T-helper 1 cell (primary cell): ENCODE measurements around the gene SAP30L.
A peak's percentile ranks its signal among the peaks of the same experiment; 100 is the strongest.

ENCODE experiments used
- DNase-seq, 5 donors: peaks; one replicate each; pipeline ENCODE4 v3.0.0-alpha.2; 2012 to 2020

Gene SAP30L

GRCh38 chr5:154466147-154466546, 20.4 kb downstream of the SAP30L start:
- DNase-seq = no peak

DNA sequence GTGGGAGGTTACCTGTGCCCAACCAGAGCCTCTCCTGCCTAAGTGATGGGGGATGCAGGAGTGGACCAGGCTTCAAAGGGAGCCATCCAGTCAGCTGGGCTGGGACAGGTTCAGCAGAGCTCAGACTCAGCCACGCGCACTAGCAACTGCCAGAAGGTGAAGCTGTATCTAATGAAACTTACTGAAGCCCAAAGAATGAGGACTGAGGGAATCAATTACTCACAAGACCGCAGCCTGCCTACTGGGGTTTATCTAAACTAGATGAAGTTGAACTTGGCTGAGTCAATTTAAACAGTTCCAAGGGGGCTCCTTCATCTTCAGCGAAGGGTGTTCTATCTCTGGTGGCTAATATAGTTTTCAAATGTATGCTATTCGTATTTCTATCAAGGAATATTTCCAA, 20.9 kb downstream of the SAP30L start:
- no peak for DNase-seq

- peak; percentile 31 to 69 (median 56) for DNase-seq
These were observed 22.0 kb downstream of the SAP30L start for GRCh38 chr5:154467655-154468354.

DNA sequence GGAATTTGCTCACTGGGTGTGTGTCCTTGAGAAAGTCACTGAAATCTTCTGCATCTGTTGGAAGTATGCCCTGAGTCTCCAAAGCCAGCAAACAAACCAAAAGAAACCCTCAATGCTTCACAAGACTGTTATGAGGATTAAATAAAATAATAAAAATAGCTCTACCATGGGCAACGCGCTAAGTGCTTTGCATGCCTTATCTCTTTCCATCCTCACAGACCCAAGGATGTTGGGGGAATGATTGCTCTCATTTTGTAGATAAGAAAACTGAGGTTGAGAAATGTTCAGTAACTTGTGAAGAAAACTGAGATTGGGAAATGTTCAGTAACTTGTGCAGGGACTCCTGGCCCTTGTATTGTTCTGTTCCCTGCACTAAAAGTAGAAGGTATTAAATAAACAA, 24.3 kb downstream of the SAP30L start:
- DNase-seq = no peak

GRCh38 chr5:154470947-154471870, 25.4 kb downstream of the SAP30L start:
- DNase-seq = no peak

DNA sequence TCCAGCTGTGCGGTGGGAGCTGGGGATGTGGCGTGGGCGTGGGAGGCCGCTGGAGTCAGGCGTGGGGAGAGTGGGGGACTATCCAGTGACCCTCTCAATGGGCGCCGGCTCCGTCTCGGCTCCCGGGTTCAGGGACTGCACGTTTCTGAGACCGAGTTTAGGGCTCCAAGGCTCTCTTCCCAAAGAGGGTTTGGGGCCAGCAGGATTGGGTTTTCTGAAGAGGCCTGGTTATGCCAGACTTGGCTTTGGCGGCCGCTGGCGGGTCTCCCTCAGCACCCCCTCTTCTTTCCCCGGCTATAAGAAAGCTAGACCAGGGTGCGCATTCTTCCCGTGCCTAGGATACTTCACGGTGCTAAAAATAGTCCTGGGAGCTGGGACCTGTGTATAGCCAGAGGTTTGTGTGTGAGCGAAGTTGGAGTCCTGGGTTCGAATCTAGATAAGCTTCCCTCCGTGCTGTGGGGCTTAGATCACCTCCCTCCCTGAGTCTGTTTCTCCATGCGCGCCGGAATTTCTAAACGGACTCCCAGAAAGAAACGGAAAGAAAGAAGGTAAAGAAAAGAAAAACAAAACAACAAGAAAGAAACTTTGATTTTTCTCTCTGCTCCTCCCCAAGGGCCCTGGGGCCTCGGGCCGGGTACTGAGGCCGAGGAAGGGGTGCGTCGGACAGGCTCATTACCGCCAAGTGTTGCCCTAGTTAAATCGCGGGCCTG, 27.2 kb downstream of the SAP30L start:
- DNase-seq = no peak

- no peak for DNase-seq
These were observed 27.9 kb downstream of the SAP30L start for GRCh38 chr5:154473581-154474283.

- no peak for DNase-seq
These were observed 28.9 kb downstream of the SAP30L start for GRCh38 chr5:154474396-154475334.

DNA sequence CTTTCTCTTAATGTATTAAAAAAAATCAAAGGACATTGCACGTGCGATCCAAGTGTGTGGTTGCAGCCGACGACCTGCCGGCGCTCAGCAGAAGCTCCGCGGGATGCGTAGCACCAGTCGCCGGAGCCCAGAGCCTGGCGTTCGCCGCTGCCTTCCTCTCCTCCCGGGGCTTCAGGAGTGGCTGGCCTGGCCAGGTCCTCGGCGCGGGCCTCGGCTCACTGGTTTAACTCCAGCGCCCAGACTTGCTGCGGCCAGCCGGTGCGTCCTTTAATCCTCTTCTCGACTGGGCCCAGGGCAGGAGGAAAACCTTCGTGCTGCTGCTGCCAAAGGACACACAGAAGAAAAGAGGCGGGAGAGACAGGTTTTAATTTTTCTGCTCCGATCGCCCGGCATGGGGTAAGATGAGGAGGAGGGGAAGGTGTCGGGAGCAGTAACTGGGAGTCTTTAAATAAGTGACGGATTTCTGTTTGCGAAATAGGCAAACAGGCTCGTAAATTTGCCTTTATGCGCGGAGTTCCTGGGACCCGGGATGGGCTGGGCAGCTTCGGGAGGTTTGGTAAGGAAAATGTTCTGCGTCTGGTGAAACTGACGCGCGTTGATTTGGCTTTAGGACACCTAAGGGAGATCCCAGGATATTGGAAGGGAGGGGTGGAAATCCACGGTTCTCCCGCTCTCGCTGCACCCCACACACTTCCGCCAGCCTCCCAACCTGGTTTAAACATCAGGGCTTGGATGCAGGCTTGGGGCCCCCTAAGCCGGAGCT, 30.0 kb downstream of the SAP30L start:
- DNase-seq = no peak

GRCh38 chr5:154476354-154477205, 30.8 kb downstream of the SAP30L start:
- no peak for DNase-seq

- DNase-seq = no peak
These were observed 31.8 kb downstream of the SAP30L start for GRCh38 chr5:154477382-154478223.

- no peak for DNase-seq
These were observed 32.4 kb downstream of the SAP30L start, which contains the start of gene HAND1 for GRCh38 chr5:154478224-154478565. Gene HAND1, minus strand, starts transcription at chr5:154478227. Its CDS starts 219 bp downstream, at chr5:154478008.

DNA sequence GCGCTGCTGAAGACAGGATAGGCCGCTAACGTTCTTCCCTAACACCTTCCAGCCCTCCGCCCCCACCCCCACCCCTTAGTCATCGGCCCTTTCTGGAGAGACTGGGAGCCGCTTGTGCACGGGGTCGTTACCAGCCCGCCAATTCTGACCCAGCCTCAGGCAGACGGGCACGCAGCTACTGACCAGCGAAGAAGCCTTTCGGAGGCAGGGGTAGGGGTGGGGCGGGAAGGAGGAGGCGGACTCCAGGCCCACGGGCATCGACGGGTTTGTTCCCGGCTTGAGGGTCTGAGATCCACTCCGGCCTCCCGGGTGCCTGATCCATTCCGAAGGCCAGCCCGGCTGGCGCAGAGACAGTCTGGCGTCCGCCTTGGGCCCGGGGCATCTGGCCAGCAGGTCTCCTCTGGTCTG, 33.0 kb downstream of the SAP30L start:
- DNase-seq = no peak

DNA sequence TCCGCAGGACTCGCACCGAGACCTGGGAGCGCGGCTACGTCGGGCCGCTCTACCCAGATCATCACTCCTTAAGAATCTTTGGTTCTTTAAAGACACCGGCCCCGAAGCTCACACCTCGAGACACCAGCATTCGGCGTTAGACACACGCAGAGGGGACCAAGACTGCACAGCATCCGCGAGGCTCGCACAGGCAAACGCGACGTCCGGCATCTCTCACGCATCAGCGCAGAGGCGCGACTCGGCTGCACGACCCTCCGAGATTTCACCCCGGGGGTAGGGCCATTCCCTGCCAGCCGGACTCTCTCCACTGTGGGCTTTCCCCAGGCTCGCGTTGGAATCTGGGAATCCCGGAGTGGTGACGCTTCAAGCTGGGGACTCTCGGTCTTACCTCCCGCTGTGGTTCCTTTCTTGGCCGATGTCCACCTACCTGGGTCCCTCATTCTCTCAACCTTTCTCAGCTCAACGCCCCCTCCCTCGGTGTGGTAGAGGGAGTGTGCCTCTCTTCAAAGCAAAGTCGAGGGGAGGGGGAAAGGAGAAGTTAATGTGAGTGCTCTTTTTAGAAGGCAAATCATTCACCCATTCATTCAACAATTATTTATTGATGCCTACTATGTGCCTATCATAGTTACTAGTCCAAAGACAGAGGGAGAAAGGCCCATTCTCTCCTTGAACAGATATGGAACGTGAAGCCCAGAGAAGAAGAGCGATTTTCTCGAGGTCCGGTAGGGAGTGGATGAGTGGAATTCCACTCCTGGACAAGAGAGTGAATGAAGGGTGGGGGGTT, 33.6 kb downstream of the SAP30L start:
- DNase-seq = no peak

GRCh38 chr5:154479944-154480750, 34.4 kb downstream of the SAP30L start:
- DNase-seq = no peak

DNA sequence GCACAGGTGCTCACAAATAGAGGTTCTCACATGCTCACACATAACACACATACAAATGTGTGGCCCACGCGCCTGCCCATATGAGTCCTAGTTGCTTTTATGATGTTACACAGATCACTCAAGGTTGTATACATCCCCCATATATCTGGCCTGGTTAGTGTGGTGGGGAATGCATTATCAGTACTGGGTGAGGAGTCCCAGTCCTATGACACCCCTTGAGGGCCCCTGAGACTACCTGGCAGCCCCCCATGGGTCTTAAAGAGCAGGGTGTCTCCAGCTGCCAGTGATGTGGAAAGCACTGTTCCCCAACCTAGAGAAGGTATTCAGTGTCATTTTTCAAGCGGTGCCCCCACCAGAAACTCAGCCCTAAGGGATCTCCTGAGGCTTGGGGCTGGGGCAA, 35.0 kb downstream of the SAP30L start:
- no peak for DNase-seq
